Measurements from ENCODE around the gene TAGLN3. TPM values are rescaled to one million over a fixed set of nuclear protein-coding genes. Genes with fewer than 3 reads are reported as not detected.
A peak's percentile ranks its signal among the peaks of the same experiment; 100 is the strongest.
"Not testable (repeated sequence)": the region's sequence is repeated elsewhere in the genome, so short reads cannot be mapped to it uniquely, and the experiment has no call there.

Gene TAGLN3
- total RNA-seq, 1 donor from 2014 or later: not detected

GRCh38 chr3:112030901-112031300 lies 32.2 kb downstream of the TAGLN3 start:
- DNase-seq (no peak), ATAC-seq (ENCODE audit: poor library complexity) (no peak)
- intact Hi-C loops (cut with DNase I): no loop called here

GRCh38 chr3:112032098-112032731 lies 33.5 kb downstream of the TAGLN3 start:
- DNase-seq (no peak), ATAC-seq (ENCODE audit: poor library complexity) (peak; percentile 68)
- intact Hi-C loops (cut with DNase I): no loop called here

GRCh38 chr3:112034436-112034835 lies 35.7 kb downstream of the TAGLN3 start, which contains the start of gene TMPRSS7:
TMPRSS7 (plus strand) TSS chr3:112034736; CDS start chr3:112034846, 110 bp downstream.
- DNase-seq: no peak
- intact Hi-C loops (cut with DNase I): no loop called here
- ATAC-seq (ENCODE audit: poor library complexity): no peak

- no peak for DNase-seq
These were observed 36.5 kb downstream of the TAGLN3 start for GRCh38 chr3:112035241-112035640.

GRCh38 chr3:112037194-112037593 lies 38.5 kb downstream of the TAGLN3 start:
- intact Hi-C loops (cut with DNase I); DNase-seq; ATAC-seq (ENCODE audit: poor library complexity): not testable (repeated sequence)

More at GRCh38 chr3:112035241-112035640, 36.5 kb downstream of the TAGLN3 start:
- ATAC-seq (ENCODE audit: poor library complexity): no peak
- intact Hi-C loops (cut with DNase I): no loop called here

GRCh38 chr3:112038863-112039262 lies 40.1 kb downstream of the TAGLN3 start:
- ATAC-seq (ENCODE audit: poor library complexity) (no peak), DNase-seq (no peak)
- intact Hi-C loops (cut with DNase I): no loop called here

GRCh38 chr3:112041321-112041720 lies 42.6 kb downstream of the TAGLN3 start:
- no peak for DNase-seq
- intact Hi-C loops (cut with DNase I): loop anchor here (10.0 kb wide), 1 partner anchor 377 kb away; no protein-coding TSS in a partner anchor
- no peak for ATAC-seq (ENCODE audit: poor library complexity)

- intact Hi-C loops (cut with DNase I): loop anchor here (2.0 to 10.0 kb wide), 2 partner anchors 54 to 378 kb away; no protein-coding TSS in a partner anchor
- peak; percentile 62 for ATAC-seq (ENCODE audit: poor library complexity)
- no peak for DNase-seq
These were observed 44.1 kb downstream of the TAGLN3 start for GRCh38 chr3:112042842-112043280.

- ATAC-seq (ENCODE audit: poor library complexity): peak; percentile 97
- DNase-seq: no peak
- intact Hi-C loops (cut with DNase I): loop anchor here (2.0 to 10.0 kb wide), 2 partner anchors 55 to 379 kb away; no protein-coding TSS in a partner anchor
These were observed 45.0 kb downstream of the TAGLN3 start for GRCh38 chr3:112043621-112044201.

- intact Hi-C loops (cut with DNase I): loop anchor here (10.0 kb wide), 1 partner anchor 382 kb away; no protein-coding TSS in a partner anchor
- DNase-seq: no peak
- ATAC-seq (ENCODE audit: poor library complexity): no peak
These were observed 47.9 kb downstream of the TAGLN3 start for GRCh38 chr3:112046599-112046998.

GRCh38 chr3:112047264-112047663 lies 48.5 kb downstream of the TAGLN3 start:
- intact Hi-C loops (cut with DNase I): loop anchor here (10.0 kb wide), 1 partner anchor 382 kb away; no protein-coding TSS in a partner anchor
- DNase-seq (no peak), ATAC-seq (ENCODE audit: poor library complexity) (no peak)

GRCh38 chr3:112048911-112049310 lies 50.2 kb downstream of the TAGLN3 start:
- no peak for ATAC-seq (ENCODE audit: poor library complexity)
- DNase-seq: no peak
- intact Hi-C loops (cut with DNase I): loop anchor here (10.0 kb wide), 1 partner anchor 384 kb away; no protein-coding TSS in a partner anchor

- intact Hi-C loops (cut with DNase I): no loop called here
- ATAC-seq (ENCODE audit: poor library complexity) (no peak), DNase-seq (no peak)
These were observed 54.5 kb downstream of the TAGLN3 start for GRCh38 chr3:112053229-112053628.

GRCh38 chr3:112056451-112056929 lies 57.8 kb downstream of the TAGLN3 start:
- intact Hi-C loops (cut with DNase I): no loop called here
- no peak for DNase-seq

GRCh38 chr3:112059497-112059896 lies 60.8 kb downstream of the TAGLN3 start:
- DNase-seq: no peak
- ATAC-seq (ENCODE audit: poor library complexity): no peak
- intact Hi-C loops (cut with DNase I): no loop called here

More at GRCh38 chr3:112056451-112056929, 57.8 kb downstream of the TAGLN3 start:
- no peak for ATAC-seq (ENCODE audit: poor library complexity)

- intact Hi-C loops (cut with DNase I): no loop called here
- DNase-seq (no peak), ATAC-seq (ENCODE audit: poor library complexity) (no peak)
These were observed 62.4 kb downstream of the TAGLN3 start for GRCh38 chr3:112061152-112061551.

All from Right ventricle myocardium superior (tissue), 1 donor.